Heart right ventricle (tissue), 16 donors: ENCODE results near the gene PRC1. TPM values are rescaled to one million over a fixed set of nuclear protein-coding genes. Genes with fewer than 3 reads are reported as not detected.

Experiments
- ATAC-seq, 8 donors: fragments of 200-7000 bp; cut with Tn5 transposase; one replicate each; pipeline ENCODE4 v1.9.1; 2020; ENCODE audit warnings: mild to moderate bottlenecking in 8 of 8, moderate library complexity in 8 of 8, moderate number of reproducible peaks in 1 of 8
- DNase-seq, 2 donors: peaks; one replicate each; pipeline ENCODE4 v3.0.0-alpha.2; 2020
- H3K27ac ChIP-seq, 10 donors: fragments of 200-600 bp; sonication (generic) in 2 of 10; one replicate each; pipeline versions ENCODE4 v1.5.0 to v1.8.0; 2020 to 2022; ENCODE audit warnings: mild to moderate bottlenecking in 3 of 10
- H3K27me3 ChIP-seq, 7 donors: fragments of 200-600 bp; one replicate each; pipeline ENCODE4 v1.8.0; 2021 to 2022; ENCODE audit warnings: mild to moderate bottlenecking in 2 of 7
- H3K36me3 ChIP-seq, 9 donors: fragments of 200-600 bp; sonication (generic) in 1 of 9; one replicate each; pipeline versions ENCODE4 v1.5.0 to v1.8.0; 2020 to 2022; ENCODE audit warnings: mild to moderate bottlenecking in 2 of 9
- H3K4me1 ChIP-seq, 9 donors: fragments of 200-600 bp; sonication (generic) in 1 of 9; one replicate each; pipeline versions ENCODE4 v1.5.0 to v1.8.0; 2020 to 2022; ENCODE audit warnings: mild to moderate bottlenecking in 4 of 9
- H3K4me3 ChIP-seq, 10 donors: fragments of 200-600 bp; sonication (generic) in 2 of 10; one replicate each; pipeline versions ENCODE4 v1.5.0 to v1.8.0; 2020 to 2022; ENCODE audit warnings: mild to moderate bottlenecking in 7 of 10, moderate library complexity in 2 of 10
- H3K9me3 ChIP-seq, 11 donors: fragments of 200-600 bp in 10 of 11; sonication (generic) in 2 of 11; one replicate each; pipeline versions ENCODE4 v1.5.0 to v1.8.0; 2013 to 2022; ENCODE audit warnings: mild to moderate bottlenecking in 2 of 11, control low read depth in 1 of 11, moderate library complexity in 1 of 11
- CTCF ChIP-seq, 9 donors: fragments of 200-600 bp; sonication (generic) in 2 of 9; IDR thresholded peaks; one replicate each; pipeline versions ENCODE4 v1.5.0 to v1.8.0; 2021 to 2022; ENCODE audit warnings: antibody characterized with exemption in 9 of 9, mild to moderate bottlenecking in 5 of 9, moderate library complexity in 1 of 9
- WGBS, 2 donors: extraction: QIAGEN DNeasy Blood & Tissue Kit; methylation state at CpG; one replicate each; pipeline ENCODE4 v1.1.7; 2013; ENCODE audit warnings: inconsistent platforms in 1 of 2; 5-methylcytosine and 5-hydroxymethylcytosine counted together
- intact Hi-C, 10 donors: fragments of 100-400 bp; cut with DNase I; formaldehyde crosslinking; loops; one replicate each; pipeline versions ENCODE4 v1.11.1 to v1.14.2; 2022
- polyA plus RNA-seq, 2 donors: library from polyadenylated mRNA; stranded (reverse); fragments of 200-250 nt; gene quantifications; one replicate each; pipeline ENCODE4 v1.2.3, GENCODE V29; 2013
- total RNA-seq, 10 donors: library from RNA; stranded (reverse); fragmentation: NEBNext Ultra II Directional in 3 of 10; extraction: Animal tissue kit (Norgen Biotek cat#: 25700) in 3 of 10; gene quantifications; one replicate each; pipeline versions ENCODE4 v1.2.1 to v1.2.4, GENCODE V29; 2021 to 2023
- donor health status: Arrhythmogenic right ventricular cardiomyopathy.
- donor health status: ischemic (EF 13 %, LVEDD 7.1; RV severe dilation, severe dysfunction).
- donor health status: healthy with polysubstance abuse.
- donor health status: DM: no; HTN: yes; CAD: no.
- donor health status: DM: no; HTN: no; CAD: no.
- donor health status: ischemic (EF 25% LVEDD 6.9; RV normal size, moderate dysfunction).
- donor health status: ischemic (EF 25% LVEDD 5.7; RV mildly dilated, moderate dysfunction).
- donor health status: healthy.
- donor health status: DM: yes; HTN: yes; CAD: no.
- donor health status: Ischemic cardiomyopathy.
- donor health status: ischemic (EF 35%, LVEDD 5.7; RV mildly dilated, moderate dysfunction).
- donor health status: nonischemic (EF 11% LVEDD 7.7; RV severe dilation, severe dysfunction).
- donor health status: DM: yes; HTN: yes; CAD: no.
- donor health status: PGD.
- donor health status: ischemic (EF 29% LVEDD 5.4; RV normal size, mild dysfunction).
- donor health status: nonischemic (EF 23%, LVEDD 6.1; RV moderate dilation, normal function).

The PRC1 gene
- total and polyA plus RNA-seq, 12 donors = 2.1 to 16.2 (median 4.6) TPM

- Histone ChIP-seq H3K27ac (no peak overlapping the region), H3K36me3 (peaks cover 6 to 100% (median 72%) of the 10 kb centered on the region in 9 donors), H3K4me1 (no peaks in the 10 kb centered on the region), H3K9me3 (no peaks in the 10 kb centered on the region), H3K27me3 (no peaks in the 10 kb centered on the region), H3K4me3 (no peak overlapping the region)
- intact Hi-C loops = no loop called here
- WGBS, 2 donors = 93 to 94% methylated on average over 16 of the region's 16 CpGs
- no peak for TF ChIP-seq CTCF (IDR thresholded peaks at IDR 0.05)
- ATAC-seq (no peak), DNase-seq (no peak)
Measured at GRCh38 chr15:90946538-90946937, 47.8 kb downstream of the PRC1 start.

- Histone ChIP-seq H3K4me1 (no peaks in the 10 kb centered on the region), H3K27ac (no peak overlapping the region), H3K4me3 (no peak overlapping the region), H3K36me3 (peaks cover 6 to 100% (median 72%) of the 10 kb centered on the region in 9 donors), H3K27me3 (no peaks in the 10 kb centered on the region), H3K9me3 (no peaks in the 10 kb centered on the region)
- intact Hi-C loops = no loop called here
- ATAC-seq (no peak), DNase-seq (no peak)
- no peak for TF ChIP-seq CTCF (IDR thresholded peaks at IDR 0.05)
- WGBS, 2 donors = 90 to 94% methylated on average over 7 of the region's 7 CpGs
Measured at GRCh38 chr15:90945091-90945490, 49.2 kb downstream of the PRC1 start.

GRCh38 chr15:90942354-90943120 is 51.8 kb downstream of the PRC1 start:
- no peak for TF ChIP-seq CTCF (IDR thresholded peaks at IDR 0.05)
- ATAC-seq = no peak
- H3K27me3 ChIP-seq = no peaks in the 10 kb centered on the region
- 92 to 95% methylated on average over 12 of the region's 12 CpGs for WGBS, 2 donors
- no peaks in the 10 kb centered on the region for H3K9me3 ChIP-seq
- no peak overlapping the region for H3K27ac ChIP-seq
- H3K4me3 ChIP-seq = no peak overlapping the region
- peaks cover 5 to 100% (median 68%) of the 10 kb centered on the region in 9 donors for H3K36me3 ChIP-seq
- H3K4me1 ChIP-seq = no peaks in the 10 kb centered on the region
- no peak for DNase-seq
- intact Hi-C loops = no loop called here

- Histone ChIP-seq H3K27ac (no peak overlapping the region), H3K4me3 (no peak overlapping the region), H3K36me3 (peaks cover 5 to 100% (median 56%) of the 10 kb centered on the region in 9 donors), H3K9me3 (no peaks in the 10 kb centered on the region), H3K4me1 (peaks cover 3 to 12% (median 7%) of the 10 kb centered on the region in 9 donors), H3K27me3 (no peaks in the 10 kb centered on the region)
- ATAC-seq (no peak), DNase-seq (no peak)
- WGBS, 2 donors = 98% methylated on average over 4 of the region's 4 CpGs
- TF ChIP-seq CTCF (IDR thresholded peaks at IDR 0.05) = no peak
- intact Hi-C loops = no loop called here
Measured at GRCh38 chr15:90941038-90941437, 53.3 kb downstream of the PRC1 start.
